IMR-90 (cell line): ENCODE measurements around the gene IFRD2.

Source experiments
- POLR2A ChIP-seq: IDR thresholded peaks from 2 replicates; pipeline ENCODE4 v1.6.1; 2012; ENCODE audit warnings: mild to moderate bottlenecking, low read depth, low read length
- TF ChIP-seq, protein P1 (sequence below): conservative IDR thresholded peaks from 2 replicates; pipeline ENCODE4 v1.5.1; 2012; ENCODE audit warnings: mild to moderate bottlenecking, low read depth, low read length, improper control_type of control experiment

GRCh38 chr3:50273689-50274065 lies 18.6 kb downstream of the IFRD2 start:
- no peak for TF ChIP-seq POLR2A
- TF ChIP-seq, protein P1, sequence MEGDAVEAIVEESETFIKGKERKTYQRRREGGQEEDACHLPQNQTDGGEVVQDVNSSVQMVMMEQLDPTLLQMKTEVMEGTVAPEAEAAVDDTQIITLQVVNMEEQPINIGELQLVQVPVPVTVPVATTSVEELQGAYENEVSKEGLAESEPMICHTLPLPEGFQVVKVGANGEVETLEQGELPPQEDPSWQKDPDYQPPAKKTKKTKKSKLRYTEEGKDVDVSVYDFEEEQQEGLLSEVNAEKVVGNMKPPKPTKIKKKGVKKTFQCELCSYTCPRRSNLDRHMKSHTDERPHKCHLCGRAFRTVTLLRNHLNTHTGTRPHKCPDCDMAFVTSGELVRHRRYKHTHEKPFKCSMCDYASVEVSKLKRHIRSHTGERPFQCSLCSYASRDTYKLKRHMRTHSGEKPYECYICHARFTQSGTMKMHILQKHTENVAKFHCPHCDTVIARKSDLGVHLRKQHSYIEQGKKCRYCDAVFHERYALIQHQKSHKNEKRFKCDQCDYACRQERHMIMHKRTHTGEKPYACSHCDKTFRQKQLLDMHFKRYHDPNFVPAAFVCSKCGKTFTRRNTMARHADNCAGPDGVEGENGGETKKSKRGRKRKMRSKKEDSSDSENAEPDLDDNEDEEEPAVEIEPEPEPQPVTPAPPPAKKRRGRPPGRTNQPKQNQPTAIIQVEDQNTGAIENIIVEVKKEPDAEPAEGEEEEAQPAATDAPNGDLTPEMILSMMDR: no peak
